ENCODE measurements around the gene MT1G. TPM values are rescaled to one million over a fixed set of nuclear protein-coding genes. Genes with fewer than 3 reads are reported as not detected.

MT1G gene
- polyA plus RNA-seq, 2 of the 4 experiments (the other 2 are of a cell fraction) = not detected

GRCh38 chr16:56701534-56701933 is 33.7 kb upstream of the MT1G start (continued):
- TF ChIP-seq TFCP2L1 (CRISPR knock-in tag; IDR thresholded peaks at IDR 0.05) (no peak), FOSB (CRISPR knock-in tag; IDR thresholded peaks at IDR 0.05) (no peak), NR3C1 (IDR thresholded peaks at IDR 0.05) (no peak), HES2 (IDR thresholded peaks at IDR 0.05) (no peak), JUNB (IDR thresholded peaks at IDR 0.05) (no peak), EHF (CRISPR knock-in tag; IDR thresholded peaks at IDR 0.05) (no peak), CEBPB (IDR thresholded peaks at IDR 0.05) (no peak)

GRCh38 chr16:56700631-56701030 is 32.8 kb upstream of the MT1G start:
- no peak overlapping the region for H3K27ac ChIP-seq
- FAIRE-seq (no peak), ATAC-seq (no peak), DNase-seq (ENCODE audit: low read depth in 1 of 2, low spot score in 1 of 2) (no peak)
- no peak overlapping the region for H3K4me2 ChIP-seq
- CTCF ChIA-PET = interaction anchor here (0.6 to 4.6 kb wide), 21 partner anchors 9 to 399 kb away, joined by 3 to 104 read pairs (median 22); partner anchors contain the start of genes BBS2, MT1A, MT1G and MT1X
- 94% methylated on average over 1 of the region's 1 CpG for WGBS (ENCODE audit: missing lambda C conversion rate)
- peaks cover 2% of the 10 kb centered on the region; the same call in 1 of the 3 replicates for H3K4me1 ChIP-seq
- POLR2A ChIA-PET = interaction anchor here (0.7 to 1.5 kb wide), 4 partner anchors 16 to 137 kb away, joined by 3 to 8 read pairs (median 4); partner anchors contain the start of genes MT1X and MT2A
- H3K9me3 ChIP-seq = 0 out of 3 replicates have a peak, but pooled peaks cover 6% of the 10 kb centered on the region
- no peak overlapping the region for H3K4me3 ChIP-seq
- TF ChIP-seq NR3C1 (IDR thresholded peaks at IDR 0.05) (no peak), ZFP36 (IDR thresholded peaks at IDR 0.05; ENCODE audit: borderline replicate concordance, partially characterized antibody) (no peak), ZNF302 (CRISPR knock-in tag; IDR thresholded peaks at IDR 0.05) (no peak), TP53 (CRISPR knock-in tag; IDR thresholded peaks at IDR 0.05) (no peak), RNF2 (IDR thresholded peaks at IDR 0.05; ENCODE audit: borderline replicate concordance, low read depth) (no peak), SMC3 (IDR thresholded peaks at IDR 0.05) (no peak), BHLHE40 (IDR thresholded peaks at IDR 0.05; ENCODE audit: low read depth, low read length) (no peak), POLR2AphosphoS2 (conservative IDR thresholded peaks at IDR 0.05; ENCODE audit: low read length) (no peak), BCL3 (IDR thresholded peaks at IDR 0.05) (no peak), USF2 (IDR thresholded peaks at IDR 0.05) (no peak), HES2 (IDR thresholded peaks at IDR 0.05) (no peak), HOXB13 (CRISPR knock-in tag; IDR thresholded peaks at IDR 0.05; ENCODE audit: low read depth) (no peak), EHMT2 (IDR thresholded peaks at IDR 0.05; ENCODE audit: low read depth) (no peak), FOSB (CRISPR knock-in tag; IDR thresholded peaks at IDR 0.05) (no peak), MAX (IDR thresholded peaks at IDR 0.05) (no peak), FOSL2 (IDR thresholded peaks at IDR 0.05) (no peak), FOSL2 (CRISPR knock-in tag; IDR thresholded peaks at IDR 0.05) (no peak)

GRCh38 chr16:56700195-56700594 is 32.3 kb upstream of the MT1G start:
- peaks cover 2% of the 10 kb centered on the region; the same call in 1 of the 3 replicates for H3K4me1 ChIP-seq
- no peak for FAIRE-seq
- WGBS (ENCODE audit: missing lambda C conversion rate) = 93% methylated on average over 1 of the region's 1 CpG
- CTCF ChIA-PET = interaction anchor here (1.1 to 4.6 kb wide), 12 partner anchors 9 to 373 kb away, joined by 3 to 104 read pairs (median 30); partner anchors contain the start of genes MT1X and MT2A
- no peak for ATAC-seq
- peak; percentile 51 to 78; a peak in 3 of 4 replicates for TF ChIP-seq CEBPB (IDR thresholded peaks at IDR 0.05)
- no peak for TF ChIP-seq FOSB (CRISPR knock-in tag; IDR thresholded peaks at IDR 0.05)
- POLR2A ChIA-PET = interaction anchor here (0.7 to 1.3 kb wide), 3 partner anchors 18 to 137 kb away, joined by 3 to 8 read pairs (median 5); partner anchors contain the start of genes MT1X and MT2A
- no peak overlapping the region for H3K4me3 ChIP-seq
- H3K27ac ChIP-seq = no peak overlapping the region; a peak in 1 of 6 replicates
- H3K9me3 ChIP-seq = 0 out of 3 replicates have a peak, but pooled peaks cover 6% of the 10 kb centered on the region
- no peak for DNase-seq (ENCODE audit: low read depth in 1 of 2, low spot score in 1 of 2)
- no peak overlapping the region for H3K4me2 ChIP-seq

Measured in A549 (cell line).